HG03469 (cell line): ENCODE results near the gene DBP.

Experiments used
- ATAC-seq: cut with Tn5 transposase; IDR thresholded peaks from one replicate; pipeline ENCODE4 v1.9.1; 2021; ENCODE audit warnings: mild to moderate bottlenecking, moderate library complexity, moderate number of reproducible peaks; ENCODE audit not compliant: unreplicated experiment

The DBP gene

DNA sequence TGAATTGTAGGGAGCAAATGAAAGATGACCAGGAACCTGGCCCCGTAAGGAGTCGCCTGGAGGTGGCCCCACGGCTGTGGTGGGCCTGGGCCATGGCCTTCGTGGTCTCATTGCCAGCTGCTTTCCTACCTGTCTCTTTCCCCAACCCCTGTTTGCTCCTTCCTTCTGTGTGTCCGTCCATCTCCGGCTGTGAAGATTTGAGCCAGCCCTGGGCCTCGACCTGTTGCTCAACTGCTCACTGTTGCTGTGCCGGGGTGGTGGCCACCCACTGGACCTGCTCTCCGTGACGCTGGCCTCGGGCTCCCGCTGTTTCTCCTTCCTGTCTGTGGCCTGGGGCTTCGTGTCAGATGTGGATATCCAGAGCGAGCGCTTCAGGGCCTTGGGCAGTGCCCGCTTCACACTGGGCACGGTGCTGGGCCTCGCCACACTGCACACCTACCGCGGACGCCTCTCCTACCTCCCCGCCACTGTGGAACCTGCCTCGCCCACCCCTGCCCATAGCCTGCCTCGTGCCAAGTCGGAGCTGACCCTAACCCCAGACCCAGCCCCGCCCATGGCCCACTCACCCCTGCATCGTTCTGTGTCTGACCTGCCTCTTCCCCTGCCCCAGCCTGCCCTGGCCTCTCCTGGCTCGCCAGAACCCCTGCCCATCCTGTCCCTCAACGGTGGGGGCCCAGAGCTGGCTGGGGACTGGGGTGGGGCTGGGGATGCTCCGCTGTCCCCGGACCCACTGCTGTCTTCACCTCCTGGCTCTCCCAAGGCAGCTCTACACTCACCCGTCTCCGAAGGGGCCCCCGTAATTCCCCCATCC lies 8.5 kb downstream of the DBP start:
- ATAC-seq: no peak

DNA sequence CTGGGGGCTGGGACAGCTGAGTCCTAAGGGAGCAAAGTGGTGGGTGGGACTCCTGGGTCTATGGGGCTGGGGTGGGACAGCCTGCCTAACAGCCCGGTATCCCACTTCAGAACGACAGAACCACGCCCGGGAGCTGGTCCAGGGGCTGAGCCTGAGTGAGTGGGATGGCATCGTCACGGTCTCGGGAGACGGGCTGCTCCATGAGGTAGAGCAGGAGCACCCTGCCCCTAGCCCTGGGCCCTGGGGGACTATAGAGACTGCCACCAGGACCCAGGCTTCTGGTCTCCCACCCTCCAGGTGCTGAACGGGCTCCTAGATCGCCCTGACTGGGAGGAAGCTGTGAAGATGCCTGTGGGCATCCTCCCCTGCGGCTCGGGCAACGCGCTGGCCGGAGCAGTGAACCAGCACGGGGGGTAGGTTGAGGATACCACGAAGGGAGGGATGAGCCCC lies 9.3 kb downstream of the DBP start:
- ATAC-seq: no peak

DNA sequence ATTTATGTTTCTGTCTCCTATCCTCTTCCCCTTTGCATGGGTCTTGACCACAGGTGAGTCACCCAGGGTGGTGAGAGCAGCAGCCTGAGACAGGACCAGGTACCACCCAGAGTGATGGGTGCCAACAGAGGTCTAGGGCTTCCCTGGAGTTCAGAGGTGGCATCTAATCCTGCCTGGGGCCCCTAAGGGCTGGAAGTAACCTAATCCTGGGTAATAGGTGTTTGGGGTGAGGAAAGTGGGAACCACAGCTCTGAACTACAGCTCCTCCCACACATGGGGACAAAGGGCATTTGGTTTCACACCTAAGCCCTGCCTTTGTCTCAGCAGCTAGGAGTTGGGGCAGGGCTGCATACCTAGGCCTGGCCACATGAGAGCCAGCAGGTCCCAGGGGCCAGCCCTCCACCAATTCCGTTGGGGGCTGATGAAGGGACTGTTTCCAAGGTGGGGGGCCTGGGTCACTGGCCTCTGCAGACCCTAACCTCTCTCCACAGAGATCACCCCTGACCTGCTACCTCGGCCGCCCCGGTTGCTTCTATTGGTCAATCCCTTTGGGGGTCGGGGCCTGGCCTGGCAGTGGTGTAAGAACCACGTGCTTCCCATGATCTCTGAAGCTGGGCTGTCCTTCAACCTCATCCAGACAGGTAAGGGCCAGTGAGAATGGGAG lies 9.8 kb downstream of the DBP start:
- no peak for ATAC-seq

DNA sequence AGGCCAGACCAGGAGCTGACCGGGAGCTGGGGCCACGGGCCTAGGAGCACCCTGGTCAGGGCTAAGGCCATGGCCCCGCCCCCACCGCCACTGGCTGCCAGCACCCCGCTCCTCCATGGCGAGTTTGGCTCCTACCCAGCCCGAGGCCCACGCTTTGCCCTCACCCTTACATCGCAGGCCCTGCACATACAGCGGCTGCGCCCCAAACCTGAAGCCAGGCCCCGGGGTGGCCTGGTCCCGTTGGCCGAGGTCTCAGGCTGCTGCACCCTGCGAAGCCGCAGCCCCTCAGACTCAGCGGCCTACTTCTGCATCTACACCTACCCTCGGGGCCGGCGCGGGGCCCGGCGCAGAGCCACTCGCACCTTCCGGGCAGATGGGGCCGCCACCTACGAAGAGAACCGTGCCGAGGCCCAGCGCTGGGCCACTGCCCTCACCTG lies 11.3 kb downstream of the DBP start:
- ATAC-seq: no peak

DNA sequence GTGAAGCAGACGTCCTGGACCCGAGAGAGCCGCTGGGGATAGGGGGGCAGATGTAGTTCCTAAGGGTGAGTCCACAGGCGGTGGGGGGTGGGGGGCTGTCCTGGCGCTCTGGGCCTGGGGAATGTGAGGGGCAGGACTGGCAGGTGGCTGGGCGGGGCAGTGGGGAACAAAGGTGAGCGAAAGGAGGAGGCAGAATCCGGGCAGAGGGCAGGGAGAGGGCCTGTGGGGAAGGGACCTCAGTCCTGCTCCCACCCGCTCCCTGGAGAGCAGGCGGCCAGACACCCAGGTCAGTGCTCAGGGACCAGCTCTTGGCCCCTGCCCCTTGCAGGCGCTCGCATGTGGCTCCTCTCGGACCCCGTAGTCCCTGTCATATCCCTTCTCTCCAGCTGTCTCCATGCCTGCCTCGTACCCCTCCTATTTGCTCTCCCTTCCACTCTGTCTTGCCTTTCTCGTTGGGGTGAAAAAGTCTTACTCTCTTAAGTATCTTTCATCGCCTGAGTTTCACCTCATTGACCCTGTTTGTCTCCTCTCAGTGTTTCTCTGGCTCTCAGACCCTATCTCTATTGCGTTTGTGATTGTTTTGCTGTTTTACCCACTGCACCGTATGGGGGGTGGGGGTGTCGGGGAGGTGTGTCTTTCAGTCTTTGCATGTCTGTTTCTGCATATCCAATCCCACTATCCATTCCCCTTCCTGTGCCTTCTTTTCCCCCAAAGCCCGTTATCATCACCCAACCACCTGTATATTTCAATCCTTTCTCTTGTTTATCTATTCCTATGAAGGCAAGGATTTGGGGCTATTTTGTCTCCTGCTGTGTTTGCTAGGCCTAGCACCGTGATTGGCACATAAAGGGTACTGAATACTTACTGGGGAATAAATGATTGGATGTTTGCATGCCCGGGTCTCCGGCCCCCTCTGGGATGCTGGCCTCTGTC lies 12.1 kb downstream of the DBP start:
- ATAC-seq: no peak

DNA sequence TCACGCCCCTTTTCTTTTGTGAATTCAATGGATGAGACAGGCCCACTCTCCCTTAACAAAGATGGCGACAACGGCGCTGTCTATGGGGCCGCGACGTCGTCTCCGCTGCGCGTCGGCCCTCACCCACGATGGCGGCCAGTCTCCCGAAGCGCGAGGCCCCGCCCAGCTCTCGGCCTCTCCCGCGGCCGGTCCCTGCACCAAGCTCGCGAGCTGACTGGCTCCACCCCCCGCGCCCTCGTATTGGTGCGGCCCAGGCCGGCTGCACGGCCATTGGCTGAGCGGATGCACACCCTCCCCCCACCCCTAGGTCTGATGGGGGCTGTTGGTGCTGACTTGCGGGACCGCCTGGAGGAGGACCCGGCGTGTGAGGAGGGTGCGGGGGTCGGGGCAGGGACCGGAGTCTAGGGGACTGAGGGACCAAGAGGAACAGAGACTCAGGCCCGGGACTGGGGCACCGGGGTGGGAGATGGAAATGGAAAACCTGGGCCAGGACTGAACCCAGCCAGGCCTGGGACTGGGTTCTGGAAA lies 13.0 kb downstream of the DBP start:
- ATAC-seq: peak; percentile 32

DNA sequence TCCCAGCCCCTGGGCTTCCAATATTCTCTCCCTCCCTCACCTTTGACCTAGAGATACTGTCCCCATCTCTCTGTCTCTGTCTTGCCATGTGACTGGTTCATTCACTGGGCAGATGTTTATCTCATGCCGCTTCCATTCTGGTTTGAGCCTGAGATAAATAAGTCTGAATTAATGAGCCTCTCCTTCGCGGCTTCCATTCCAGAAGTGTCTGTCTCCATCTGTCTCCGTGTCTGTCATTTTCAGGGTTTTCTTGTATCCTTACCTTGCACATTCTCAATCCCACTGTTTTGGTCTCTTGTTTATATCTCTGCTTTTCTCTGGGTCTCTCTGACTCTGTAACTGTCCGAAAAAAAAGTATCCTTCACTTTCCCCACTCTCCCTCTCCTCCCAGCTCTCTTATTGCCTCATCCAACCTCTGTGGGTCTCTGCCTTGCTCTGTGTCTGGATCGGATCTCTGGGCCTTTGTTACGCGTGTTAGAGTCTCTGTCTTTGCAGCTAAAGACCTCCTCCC lies 13.6 kb downstream of the DBP start:
- no peak for ATAC-seq

DNA sequence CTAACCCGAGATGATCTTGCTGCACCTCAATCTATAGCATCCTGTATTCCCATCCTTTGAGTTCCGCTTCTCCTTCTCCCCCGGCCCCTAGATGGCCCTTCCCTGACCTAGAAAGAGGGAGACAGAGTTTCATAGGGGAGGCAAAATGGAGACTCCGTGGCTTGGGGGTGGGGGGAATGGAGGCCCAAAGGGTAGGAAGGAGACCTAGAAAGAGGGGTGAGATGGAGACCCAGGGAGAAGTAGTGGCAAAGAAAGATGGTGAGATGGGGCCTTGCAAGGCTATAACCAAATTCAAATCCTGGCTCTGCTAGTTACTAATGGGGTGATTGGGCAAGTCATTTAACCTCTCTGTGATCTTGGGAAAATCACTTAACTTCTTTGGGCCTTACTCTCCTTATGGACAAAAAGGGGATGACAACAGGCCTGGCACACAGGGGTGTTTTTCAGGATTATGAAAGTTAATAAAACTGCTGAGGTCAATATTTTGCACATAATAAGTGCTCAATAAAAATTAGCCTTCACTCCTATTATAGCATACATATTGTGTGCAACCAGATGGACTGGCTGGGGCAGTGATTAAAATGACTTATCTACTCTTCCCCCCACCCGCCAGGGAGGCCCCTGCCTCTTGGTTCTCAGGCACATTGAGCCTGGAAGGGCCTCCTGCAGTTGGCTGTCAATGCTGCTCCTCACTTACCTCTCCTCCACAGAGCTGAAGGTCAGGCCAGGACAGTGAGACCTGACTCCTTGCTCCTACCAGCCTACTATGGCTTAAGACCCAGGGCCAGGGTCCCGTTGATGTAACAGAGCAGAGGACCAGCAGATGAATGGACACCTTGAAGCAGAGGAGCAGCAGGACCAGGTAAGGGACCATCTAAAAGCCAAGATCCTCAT lies 17.2 kb downstream of the DBP start:
- ATAC-seq: no peak

DNA sequence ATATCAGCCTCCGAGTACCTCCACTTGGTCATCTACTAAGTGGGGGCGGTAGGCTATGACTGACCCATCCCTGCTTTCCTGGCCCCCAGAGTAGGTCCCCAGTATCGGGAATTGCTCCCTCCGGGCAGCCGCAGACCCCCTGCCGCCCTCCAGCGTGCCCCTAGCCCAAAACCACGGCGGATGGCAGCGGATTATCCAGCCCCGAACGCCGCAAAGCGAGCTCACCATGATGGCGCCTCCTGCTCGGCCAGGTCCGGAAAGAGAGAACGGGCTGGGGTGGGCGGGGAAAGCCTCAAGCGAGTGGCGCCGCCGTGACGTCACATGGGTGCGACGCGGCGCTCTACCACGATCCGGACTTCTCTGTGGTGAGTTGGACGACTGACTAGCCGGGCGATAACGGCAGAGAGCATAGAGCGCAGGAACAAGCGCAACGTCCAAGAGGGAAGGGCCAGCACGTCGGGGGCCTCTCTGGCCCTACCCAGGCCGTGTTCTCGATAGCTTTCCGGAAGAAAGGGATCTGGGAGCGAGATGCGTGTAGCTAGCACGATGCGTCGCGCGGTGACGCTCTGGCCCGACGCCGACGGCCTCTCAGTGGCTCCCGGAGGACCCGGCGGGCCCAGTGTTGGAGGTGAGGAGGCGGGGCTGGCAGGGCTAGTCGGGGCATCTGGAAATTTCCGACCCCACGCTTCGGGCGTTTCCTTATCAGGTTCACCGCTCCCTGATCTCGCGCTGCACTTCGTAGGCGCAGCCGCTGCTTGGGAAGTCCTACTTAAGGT lies 18.1 kb downstream of the DBP start, which contains the start of the genes RPL18 and SPHK2:
RPL18 (minus strand) TSS at position 263 of the 776 bp plus-strand sequence; CDS start at position 228, 35 bp downstream.
SPHK2 (plus strand) TSS at position 591 of the 776 bp plus-strand sequence. CDS start 1,009 bp downstream, outside the sequence.
- peak; percentile 64 for ATAC-seq

DNA sequence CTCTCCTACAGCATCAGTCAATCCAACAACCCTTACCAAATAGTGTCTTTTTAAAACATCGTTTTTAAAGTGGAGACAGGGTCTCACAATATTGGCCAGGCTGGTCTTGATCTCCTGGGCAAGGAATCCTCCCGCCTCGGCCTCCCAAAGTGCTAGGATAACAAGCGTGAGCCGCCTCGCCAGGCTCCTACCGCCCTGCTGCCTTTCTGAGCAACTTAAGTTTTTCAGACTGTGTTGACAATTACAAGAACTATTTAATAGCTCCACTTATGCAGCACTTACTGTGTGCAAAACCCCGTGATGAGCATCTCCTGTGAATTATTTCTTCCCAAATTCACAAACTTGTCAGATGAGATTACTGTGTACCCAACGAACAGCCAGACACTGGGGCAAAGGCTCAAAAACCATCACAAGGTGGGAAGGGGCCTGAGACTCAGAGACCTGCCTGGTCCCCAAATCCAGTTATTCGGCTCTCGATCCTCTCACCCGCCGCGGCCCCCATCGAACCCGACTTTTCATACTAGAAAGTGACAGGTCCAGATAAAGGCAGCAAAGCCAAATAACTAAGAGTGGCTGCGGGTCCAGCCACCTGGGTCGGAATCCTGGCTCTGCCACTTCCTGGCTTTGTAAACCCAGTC lies 18.8 kb downstream of the DBP start:
- ATAC-seq: no peak

DNA sequence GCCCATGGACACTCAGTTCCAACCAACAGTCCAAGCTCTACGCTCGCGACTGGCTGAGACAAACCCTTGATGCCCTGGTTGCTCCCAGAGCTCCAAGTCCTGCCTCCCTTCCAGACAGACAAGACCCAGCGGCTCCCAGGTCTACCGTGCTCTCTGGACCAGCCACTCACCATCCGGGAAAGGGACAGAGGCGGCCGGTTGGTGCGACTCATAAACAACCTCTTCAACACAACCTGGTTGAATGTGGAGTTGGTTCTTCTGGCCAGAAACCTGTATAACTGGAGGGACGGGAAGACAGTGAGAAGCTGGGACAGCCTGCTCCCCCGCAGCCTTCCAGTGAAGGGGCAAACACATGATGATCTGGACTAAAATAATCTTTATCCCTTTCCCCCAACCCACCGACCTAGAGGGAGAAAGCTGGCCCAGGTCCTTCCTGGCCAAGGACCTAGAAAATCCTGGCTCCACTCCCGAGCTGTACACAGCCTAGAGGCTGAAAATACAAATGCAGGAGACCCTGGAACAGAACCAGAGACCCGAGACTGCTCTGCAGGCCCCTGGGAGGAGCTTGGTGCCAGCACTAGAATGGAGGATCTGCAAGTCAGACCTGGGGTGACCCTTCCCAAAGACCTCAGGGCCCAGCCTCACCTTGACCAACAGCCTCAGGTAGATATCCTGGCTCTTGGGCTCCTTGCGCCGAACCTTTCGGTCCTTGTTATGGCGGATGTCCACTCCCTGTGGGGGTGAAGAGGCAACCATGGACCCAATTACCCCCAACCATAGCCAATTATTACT lies 19.8 kb downstream of the DBP start:
- no peak for ATAC-seq

DNA sequence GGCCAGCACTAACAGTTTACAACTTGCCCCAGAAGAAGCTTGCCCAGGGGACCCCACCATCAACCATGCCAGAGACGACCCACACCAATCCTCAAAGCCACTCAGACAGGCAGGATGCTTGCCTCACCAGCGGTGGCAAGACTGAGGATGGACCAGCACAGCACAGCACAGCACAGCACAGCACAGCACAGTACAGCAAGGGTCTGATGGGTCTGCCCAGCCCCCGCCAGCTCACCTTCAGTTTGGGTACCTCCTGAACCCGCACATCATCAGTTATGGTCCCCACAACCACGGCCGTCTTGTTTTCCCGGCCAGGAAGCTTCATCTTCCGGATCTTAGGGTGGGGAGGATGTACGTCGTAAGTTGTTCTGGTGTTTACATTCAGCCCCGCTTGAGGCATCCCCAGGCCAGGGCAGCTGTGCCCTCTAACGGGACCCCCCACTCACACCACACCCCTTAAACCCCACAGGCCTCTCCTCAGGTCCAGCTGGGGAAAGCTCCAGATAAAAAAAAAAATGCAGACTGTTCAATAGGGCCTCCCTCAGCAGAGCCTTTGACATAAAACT lies 20.6 kb downstream of the DBP start:
- no peak for ATAC-seq

DNA sequence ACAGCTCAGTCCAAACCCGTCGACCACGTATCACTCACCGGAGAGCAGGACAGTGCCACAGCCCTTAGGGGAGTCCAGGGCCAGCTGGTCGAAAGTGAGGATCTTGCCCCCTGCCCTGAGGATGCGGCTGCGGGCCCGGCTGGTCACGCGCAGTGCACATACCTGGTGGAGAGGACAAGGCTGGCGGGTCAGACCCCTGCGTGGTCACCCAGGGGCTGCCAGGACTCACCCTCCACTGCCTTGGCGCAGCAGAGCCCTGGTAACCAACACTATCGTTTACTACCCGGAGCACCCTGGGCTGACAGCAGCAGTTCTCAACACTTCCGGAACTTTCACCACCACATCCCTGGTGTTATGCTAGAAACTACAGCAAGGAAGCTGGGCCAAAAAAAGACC lies 21.1 kb downstream of the DBP start:
- ATAC-seq: no peak

DNA sequence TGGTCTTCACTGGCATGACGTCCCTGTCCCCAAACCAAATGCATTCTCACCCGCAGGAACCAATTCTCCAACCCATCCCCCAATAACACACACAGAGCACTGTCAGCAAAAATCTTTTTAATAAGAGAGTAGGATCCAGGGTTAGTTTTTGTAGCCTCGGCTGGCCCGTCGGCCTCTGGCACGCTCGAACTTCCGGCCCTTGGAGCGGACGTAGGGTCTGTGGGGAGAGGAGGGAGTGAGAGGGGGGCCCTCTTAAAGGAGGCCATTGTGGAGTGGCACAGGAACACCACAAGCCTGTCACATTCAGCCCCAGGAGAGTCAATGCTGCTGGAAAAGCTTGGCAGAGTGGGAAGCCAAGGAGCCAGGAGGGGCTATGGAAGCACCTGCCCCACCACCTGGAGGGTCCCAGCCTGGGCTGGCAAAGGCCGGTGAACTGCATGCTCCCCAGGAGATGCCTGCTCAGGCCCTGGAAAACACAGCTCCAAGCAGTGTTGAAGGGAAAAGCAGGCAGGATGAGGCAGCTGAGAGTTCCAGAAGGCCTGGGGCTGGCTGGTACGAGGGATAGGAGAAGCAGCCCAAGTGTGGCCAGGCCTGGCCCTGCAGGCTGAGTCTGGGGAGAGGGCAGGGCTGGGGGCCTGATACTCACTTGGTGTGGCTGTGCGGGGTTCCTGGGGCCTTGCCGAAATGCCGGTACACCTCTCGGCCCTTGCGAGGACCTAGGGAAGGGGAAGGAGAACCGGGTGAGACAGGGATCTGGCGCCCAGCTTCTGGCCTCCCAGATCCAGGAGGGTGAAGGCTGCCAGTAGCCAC lies 21.7 kb downstream of the DBP start:
- ATAC-seq: no peak

DNA sequence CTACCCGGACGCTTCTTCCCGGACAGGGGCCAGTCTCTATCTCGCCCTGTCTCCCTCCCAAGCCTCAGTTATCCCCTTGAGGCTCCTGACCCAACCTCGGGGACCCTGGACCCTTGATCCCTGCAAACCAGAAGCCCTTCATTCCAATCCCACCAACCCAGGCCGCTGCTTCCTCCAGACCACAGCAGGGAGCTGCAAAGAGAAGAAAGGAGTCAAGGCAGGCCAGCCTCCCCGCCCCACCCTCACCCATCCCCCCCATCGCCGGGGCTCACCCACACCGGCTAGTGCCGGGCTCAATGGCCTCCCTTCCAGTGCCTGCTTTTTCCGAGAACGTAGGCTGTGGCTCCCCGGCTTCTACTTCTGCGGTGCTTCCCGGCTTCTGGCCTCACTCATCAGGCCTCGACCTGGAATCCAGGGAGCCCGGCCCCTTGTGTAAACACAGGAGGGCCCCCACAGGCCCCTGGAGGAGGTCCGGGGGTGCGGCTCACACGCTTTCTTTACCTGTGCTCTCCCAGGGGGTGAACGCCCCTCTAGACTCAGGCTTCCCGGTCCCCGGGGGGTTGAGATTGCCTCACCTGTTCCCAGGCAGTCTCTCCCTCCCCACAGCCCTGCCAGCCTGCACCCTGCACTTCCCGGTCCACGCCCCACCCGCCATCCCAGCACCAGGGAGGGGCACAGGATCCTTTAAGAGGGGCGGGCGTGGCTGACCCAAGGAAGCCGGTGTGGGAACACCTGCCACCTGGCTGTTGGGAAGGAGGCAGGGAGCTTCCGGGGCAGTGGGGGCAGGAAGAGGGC lies 22.5 kb downstream of the DBP start, which contains the start of gene FAM83E:
FAM83E (minus strand) TSS at position 641 of the 795 bp plus-strand sequence. CDS start 1,704 bp downstream, outside the sequence.
- ATAC-seq: no peak
